22Rv1 (cell line): ENCODE results near the gene JARID2.

ENCODE experiments used
- H3K27ac ChIP-seq: fragments of 450-650 bp; 2 replicates; pipeline ENCODE4 v1.5.1; 2017
- ZFX ChIP-seq: fragments of 450-650 bp; IDR thresholded peaks from 2 replicates; pipeline ENCODE4 v1.6.1; 2017; ENCODE audit warnings: antibody characterized with exemption, borderline replicate concordance
- TF ChIP-seq, protein P1 (sequence below): fragments of 450-650 bp; IDR thresholded peaks from 2 replicates; pipeline ENCODE4 v1.5.1; 2017; ENCODE audit warnings: mild to moderate bottlenecking

JARID2 gene

DNA sequence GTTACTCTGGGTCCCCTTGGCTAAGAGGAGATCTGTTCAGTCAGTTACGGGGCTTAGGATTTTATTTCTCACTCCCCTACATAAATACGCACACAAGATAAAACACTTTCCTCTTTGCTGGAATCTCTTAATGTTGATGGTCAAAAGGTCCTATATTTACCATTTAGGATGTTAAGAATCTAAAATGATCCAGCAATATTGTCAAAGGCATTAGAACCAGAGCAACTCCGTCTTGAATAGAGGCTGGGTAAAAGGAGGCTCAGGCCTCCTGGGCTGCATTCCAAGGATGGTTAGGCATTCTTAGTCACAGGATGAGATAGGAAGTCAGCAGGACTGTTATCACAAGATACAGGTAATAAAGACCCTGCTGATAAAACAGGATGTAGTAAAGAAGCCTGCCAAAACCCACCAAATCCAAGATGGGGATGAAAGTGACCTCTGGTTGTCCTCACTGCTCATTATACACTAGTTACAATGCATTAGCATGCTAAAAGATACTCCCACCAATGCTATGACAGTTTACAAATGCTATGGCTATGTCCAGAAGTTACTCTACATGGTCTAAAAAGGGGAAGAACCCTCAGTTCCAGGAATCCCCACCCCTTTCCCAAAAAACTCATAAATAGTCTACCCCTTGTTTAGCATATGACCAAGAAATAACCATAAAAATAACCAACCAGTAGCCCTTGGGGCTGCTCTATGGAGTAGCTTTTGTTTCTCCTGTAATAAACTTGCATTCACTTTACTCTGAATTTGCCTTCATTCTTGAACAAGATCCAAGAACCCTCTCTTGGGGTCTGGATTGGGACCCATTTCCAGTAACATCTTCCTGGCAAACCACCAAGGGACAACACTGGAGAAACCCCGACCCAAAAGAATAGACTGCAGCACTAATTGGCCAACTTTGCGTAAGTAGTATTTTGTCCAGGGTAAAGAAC is 309.5 kb downstream of the JARID2 start:
- TF ChIP-seq, protein P1, sequence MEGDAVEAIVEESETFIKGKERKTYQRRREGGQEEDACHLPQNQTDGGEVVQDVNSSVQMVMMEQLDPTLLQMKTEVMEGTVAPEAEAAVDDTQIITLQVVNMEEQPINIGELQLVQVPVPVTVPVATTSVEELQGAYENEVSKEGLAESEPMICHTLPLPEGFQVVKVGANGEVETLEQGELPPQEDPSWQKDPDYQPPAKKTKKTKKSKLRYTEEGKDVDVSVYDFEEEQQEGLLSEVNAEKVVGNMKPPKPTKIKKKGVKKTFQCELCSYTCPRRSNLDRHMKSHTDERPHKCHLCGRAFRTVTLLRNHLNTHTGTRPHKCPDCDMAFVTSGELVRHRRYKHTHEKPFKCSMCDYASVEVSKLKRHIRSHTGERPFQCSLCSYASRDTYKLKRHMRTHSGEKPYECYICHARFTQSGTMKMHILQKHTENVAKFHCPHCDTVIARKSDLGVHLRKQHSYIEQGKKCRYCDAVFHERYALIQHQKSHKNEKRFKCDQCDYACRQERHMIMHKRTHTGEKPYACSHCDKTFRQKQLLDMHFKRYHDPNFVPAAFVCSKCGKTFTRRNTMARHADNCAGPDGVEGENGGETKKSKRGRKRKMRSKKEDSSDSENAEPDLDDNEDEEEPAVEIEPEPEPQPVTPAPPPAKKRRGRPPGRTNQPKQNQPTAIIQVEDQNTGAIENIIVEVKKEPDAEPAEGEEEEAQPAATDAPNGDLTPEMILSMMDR, result no peak
- TF ChIP-seq ZFX, result no peak
- H3K27ac ChIP-seq, result no peak overlapping the region

DNA sequence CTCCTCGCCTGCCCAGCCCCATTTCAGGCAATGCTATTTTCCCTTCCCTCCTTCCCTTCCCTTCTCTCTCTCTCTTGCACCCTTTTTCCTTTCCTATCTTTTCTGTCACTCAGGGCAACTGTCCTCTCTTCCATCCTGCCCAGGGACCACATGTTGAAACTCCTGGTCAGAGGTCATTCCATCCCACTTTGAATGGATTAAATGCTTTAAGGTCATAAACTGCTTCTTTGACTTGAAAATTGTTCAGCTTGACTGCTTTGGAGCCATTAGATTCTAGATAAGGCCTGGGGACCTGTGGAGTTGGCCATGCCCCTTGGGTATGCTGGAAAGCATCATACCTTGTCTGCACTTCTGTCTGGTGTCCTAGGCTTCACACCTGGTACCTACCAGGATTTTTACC is 310.8 kb downstream of the JARID2 start:
- H3K27ac ChIP-seq, result no peak overlapping the region
- TF ChIP-seq, protein P1, result no peak
- no peak for TF ChIP-seq ZFX

DNA sequence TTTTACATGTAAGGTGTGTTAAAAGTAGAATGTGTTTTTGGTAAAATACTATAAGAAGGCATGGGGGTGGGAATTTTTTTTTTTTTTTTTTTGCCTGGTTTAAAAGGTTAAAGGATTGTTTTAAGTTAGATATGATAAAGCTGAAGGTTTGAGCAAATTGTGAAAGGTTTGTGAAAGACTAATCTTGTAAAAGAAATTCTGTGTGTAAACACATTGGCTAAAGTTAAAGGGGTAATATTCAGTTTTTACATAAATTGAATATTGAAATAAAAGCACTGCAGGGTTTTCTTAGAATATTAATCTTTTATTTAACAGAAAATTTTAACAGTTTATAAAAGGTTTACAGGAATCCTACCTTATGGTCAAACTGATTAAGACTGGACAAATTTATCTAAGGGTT is 311.3 kb downstream of the JARID2 start:
- no peak overlapping the region for H3K27ac ChIP-seq
- TF ChIP-seq ZFX, result no peak
- TF ChIP-seq, protein P1, result no peak

DNA sequence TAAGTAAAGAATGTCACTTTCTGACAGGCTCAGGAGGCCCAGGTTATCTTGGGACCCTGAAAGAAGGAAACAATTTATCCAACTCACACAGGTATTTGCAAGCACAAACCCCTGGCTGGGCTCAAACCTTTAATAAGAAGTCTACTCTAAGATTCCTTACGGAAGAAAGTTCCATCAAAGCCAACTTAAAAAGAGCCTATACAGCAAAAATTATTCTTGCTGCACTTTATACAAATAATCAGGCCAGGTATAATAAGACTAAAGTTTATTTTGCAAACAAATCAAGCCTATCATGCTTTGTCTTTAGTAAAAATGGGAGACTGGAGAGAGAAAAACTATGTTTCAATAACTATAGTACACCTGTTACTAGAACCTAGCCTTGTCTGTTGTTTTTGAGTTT is 314.8 kb downstream of the JARID2 start:
- H3K27ac ChIP-seq, result no peak overlapping the region
- TF ChIP-seq, protein P1, result no peak
- TF ChIP-seq ZFX, result no peak

DNA sequence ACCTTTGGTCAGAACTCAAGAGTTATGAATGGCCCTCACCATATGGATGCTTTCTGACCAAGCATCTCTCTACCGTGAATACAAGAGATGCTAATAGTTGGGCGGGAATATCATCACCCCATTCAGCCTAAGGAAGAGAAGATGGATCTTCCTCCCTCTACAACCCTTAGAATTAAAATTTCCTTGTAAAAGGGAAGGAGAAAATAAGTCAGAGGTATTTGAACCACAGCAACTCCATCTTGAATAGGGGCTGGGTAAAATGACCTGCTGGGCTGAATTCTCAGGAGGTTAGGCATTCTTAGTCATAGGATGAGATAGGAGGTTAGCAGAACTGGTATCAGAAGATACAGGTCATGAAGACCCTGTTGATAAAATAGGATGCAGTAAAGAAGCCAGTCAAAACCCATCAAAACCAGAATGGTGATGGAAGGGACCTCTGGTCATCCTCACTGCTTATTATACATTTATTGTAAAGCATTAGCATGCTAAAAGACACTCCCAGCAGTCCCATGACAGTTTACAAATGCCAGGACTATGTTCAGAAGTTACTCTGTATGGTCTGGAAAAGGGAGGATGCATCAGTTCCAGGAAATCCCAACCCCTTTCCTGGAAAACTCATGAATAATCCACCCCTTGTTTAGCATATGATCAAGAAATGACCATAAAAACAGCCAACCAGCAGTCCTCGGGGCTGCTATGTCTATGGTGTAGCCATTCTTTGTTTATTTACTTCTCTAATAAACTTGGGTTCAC is 315.8 kb downstream of the JARID2 start:
- TF ChIP-seq ZFX, result no peak
- TF ChIP-seq, protein P1, result no peak
- H3K27ac ChIP-seq, result no peak overlapping the region

DNA sequence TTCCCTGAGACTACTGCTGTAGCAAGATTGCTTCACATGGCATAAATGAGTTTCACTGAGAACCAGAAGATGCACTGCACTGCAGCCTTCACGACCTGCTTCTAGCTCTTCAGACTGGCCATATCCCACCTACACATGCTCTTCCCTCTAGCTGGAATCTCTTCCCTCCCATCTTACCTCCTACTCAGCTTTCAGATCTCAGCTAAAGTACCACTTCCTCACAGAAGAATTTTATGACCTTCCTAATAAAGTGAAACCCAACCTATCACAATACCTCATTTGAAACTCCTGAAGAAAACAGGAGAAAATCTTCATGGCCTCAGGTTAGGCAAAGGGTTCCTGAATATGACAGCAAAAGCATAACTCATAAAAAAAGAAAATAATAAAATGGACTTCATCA is 317.1 kb downstream of the JARID2 start:
- H3K27ac ChIP-seq, result no peak overlapping the region
- TF ChIP-seq ZFX, result no peak
- TF ChIP-seq, protein P1, result no peak
